ENCODE data around the gene ACMSD. TPM values are rescaled to one million over a fixed set of nuclear protein-coding genes. Genes with fewer than 3 reads are reported as not detected.
"Not testable (repeated sequence)": the region's sequence is repeated elsewhere in the genome, so short reads cannot be mapped to it uniquely, and the experiment has no call there.

Gene ACMSD
- total RNA-seq, 1 donor from 2014 or later: not detected

GRCh38 chr2:134897932-134898331, 59.5 kb downstream of the ACMSD start:
- Histone ChIP-seq H3K4me1 (no peaks in the 10 kb centered on the region), H3K27me3 (no peaks in the 10 kb centered on the region), H3K27ac (no peak overlapping the region), H3K36me3 (no peaks in the 10 kb centered on the region), H3K9me3 (no peaks in the 10 kb centered on the region), H3K4me3 (no peak overlapping the region)
- DNase-seq: no peak
- ATAC-seq: no peak
- peak; percentile 46 for TF ChIP-seq CTCF (IDR thresholded peaks at IDR 0.05)
- intact Hi-C loops (cut with DNase I): no loop called here

- no peak for DNase-seq
- H3K36me3 ChIP-seq: no peaks in the 10 kb centered on the region
- no peak for TF ChIP-seq CTCF (IDR thresholded peaks at IDR 0.05)
- no peaks in the 10 kb centered on the region for H3K4me1 ChIP-seq
- H3K9me3 ChIP-seq: no peaks in the 10 kb centered on the region
- intact Hi-C loops (cut with DNase I): no loop called here
- no peak for ATAC-seq
- no peak overlapping the region for H3K27ac ChIP-seq
- no peak overlapping the region for H3K4me3 ChIP-seq
- no peaks in the 10 kb centered on the region for H3K27me3 ChIP-seq
Observed at GRCh38 chr2:134899204-134899603, 60.8 kb downstream of the ACMSD start.

GRCh38 chr2:134900151-134900550, 61.7 kb downstream of the ACMSD start:
- intact Hi-C loops (cut with DNase I): no loop called here
- H3K4me3 ChIP-seq: no peak overlapping the region
- H3K9me3 ChIP-seq: no peaks in the 10 kb centered on the region
- no peaks in the 10 kb centered on the region for H3K4me1 ChIP-seq
- ATAC-seq: no peak
- H3K36me3 ChIP-seq: no peaks in the 10 kb centered on the region
- TF ChIP-seq CTCF (IDR thresholded peaks at IDR 0.05): no peak
- no peak overlapping the region for H3K27ac ChIP-seq
- no peak for DNase-seq
- H3K27me3 ChIP-seq: no peaks in the 10 kb centered on the region

GRCh38 chr2:134903701-134904100, 65.3 kb downstream of the ACMSD start:
- H3K36me3 ChIP-seq; H3K9me3 ChIP-seq; H3K27ac ChIP-seq; H3K4me1 ChIP-seq; intact Hi-C loops (cut with DNase I); DNase-seq; ATAC-seq; H3K4me3 ChIP-seq; H3K27me3 ChIP-seq: not testable (repeated sequence)

GRCh38 chr2:134905168-134905567, 66.8 kb downstream of the ACMSD start:
- Histone ChIP-seq H3K4me1 (no peaks in the 10 kb centered on the region), H3K27me3 (no peaks in the 10 kb centered on the region), H3K36me3 (no peaks in the 10 kb centered on the region), H3K4me3 (no peak overlapping the region), H3K27ac (no peak overlapping the region), H3K9me3 (no peaks in the 10 kb centered on the region)
- ATAC-seq: peak; percentile 80
- intact Hi-C loops (cut with DNase I): no loop called here
- TF ChIP-seq CTCF (IDR thresholded peaks at IDR 0.05): no peak
- DNase-seq: no peak

GRCh38 chr2:134906726-134907125, 68.3 kb downstream of the ACMSD start:
- intact Hi-C loops (cut with DNase I): no loop called here
- no peak for ATAC-seq
- TF ChIP-seq CTCF (IDR thresholded peaks at IDR 0.05): no peak
- no peak for DNase-seq
- H3K4me3 ChIP-seq: no peak overlapping the region
- H3K9me3 ChIP-seq: no peaks in the 10 kb centered on the region
- no peaks in the 10 kb centered on the region for H3K27me3 ChIP-seq
- no peak overlapping the region for H3K27ac ChIP-seq
- H3K4me1 ChIP-seq: no peaks in the 10 kb centered on the region
- H3K36me3 ChIP-seq: no peaks in the 10 kb centered on the region

GRCh38 chr2:134907441-134908116, 69.2 kb downstream of the ACMSD start:
- intact Hi-C loops (cut with DNase I); DNase-seq; ATAC-seq; H3K9me3 ChIP-seq; H3K4me1 ChIP-seq; H3K27me3 ChIP-seq; H3K27ac ChIP-seq; H3K4me3 ChIP-seq; H3K36me3 ChIP-seq: not testable (repeated sequence)
